ENCODE results near the gene STOML2.

Gene STOML2

DNA sequence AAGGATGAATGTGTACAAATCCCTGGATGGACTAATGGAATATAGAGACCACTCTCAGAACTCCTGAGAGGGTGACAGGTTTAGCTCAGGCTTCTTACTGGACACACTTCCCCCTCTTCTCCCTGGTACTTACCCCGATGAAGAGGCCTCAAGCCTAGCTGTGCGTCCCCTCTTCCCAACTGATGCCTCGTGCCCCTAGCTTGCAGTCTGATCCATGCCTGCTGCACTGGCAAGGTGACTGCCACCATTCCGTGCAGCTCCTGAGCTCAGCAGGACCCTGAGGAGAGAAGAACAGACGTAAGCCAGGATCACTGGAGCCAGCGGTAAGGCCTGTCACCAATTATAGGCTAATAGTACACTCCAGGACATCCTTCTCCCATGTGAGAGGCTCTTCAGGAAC lies 5.5 kb upstream of the STOML2 start:
- no peaks in the 10 kb centered on the region for H3K27me3 ChIP-seq
- H3K4me3 ChIP-seq (ENCODE audit: low read depth, low read length): no peak overlapping the region
- H3K9me3 ChIP-seq: no peaks in the 10 kb centered on the region
- peaks cover 10% of the 10 kb centered on the region for H3K4me1 ChIP-seq
- TF ChIP-seq, protein P1, sequence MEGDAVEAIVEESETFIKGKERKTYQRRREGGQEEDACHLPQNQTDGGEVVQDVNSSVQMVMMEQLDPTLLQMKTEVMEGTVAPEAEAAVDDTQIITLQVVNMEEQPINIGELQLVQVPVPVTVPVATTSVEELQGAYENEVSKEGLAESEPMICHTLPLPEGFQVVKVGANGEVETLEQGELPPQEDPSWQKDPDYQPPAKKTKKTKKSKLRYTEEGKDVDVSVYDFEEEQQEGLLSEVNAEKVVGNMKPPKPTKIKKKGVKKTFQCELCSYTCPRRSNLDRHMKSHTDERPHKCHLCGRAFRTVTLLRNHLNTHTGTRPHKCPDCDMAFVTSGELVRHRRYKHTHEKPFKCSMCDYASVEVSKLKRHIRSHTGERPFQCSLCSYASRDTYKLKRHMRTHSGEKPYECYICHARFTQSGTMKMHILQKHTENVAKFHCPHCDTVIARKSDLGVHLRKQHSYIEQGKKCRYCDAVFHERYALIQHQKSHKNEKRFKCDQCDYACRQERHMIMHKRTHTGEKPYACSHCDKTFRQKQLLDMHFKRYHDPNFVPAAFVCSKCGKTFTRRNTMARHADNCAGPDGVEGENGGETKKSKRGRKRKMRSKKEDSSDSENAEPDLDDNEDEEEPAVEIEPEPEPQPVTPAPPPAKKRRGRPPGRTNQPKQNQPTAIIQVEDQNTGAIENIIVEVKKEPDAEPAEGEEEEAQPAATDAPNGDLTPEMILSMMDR (IDR thresholded peaks at IDR 0.05; ENCODE audit: low read depth, low read length): no peak
- H3K36me3 ChIP-seq: no peaks in the 10 kb centered on the region
- no peak for DNase-seq

DNA sequence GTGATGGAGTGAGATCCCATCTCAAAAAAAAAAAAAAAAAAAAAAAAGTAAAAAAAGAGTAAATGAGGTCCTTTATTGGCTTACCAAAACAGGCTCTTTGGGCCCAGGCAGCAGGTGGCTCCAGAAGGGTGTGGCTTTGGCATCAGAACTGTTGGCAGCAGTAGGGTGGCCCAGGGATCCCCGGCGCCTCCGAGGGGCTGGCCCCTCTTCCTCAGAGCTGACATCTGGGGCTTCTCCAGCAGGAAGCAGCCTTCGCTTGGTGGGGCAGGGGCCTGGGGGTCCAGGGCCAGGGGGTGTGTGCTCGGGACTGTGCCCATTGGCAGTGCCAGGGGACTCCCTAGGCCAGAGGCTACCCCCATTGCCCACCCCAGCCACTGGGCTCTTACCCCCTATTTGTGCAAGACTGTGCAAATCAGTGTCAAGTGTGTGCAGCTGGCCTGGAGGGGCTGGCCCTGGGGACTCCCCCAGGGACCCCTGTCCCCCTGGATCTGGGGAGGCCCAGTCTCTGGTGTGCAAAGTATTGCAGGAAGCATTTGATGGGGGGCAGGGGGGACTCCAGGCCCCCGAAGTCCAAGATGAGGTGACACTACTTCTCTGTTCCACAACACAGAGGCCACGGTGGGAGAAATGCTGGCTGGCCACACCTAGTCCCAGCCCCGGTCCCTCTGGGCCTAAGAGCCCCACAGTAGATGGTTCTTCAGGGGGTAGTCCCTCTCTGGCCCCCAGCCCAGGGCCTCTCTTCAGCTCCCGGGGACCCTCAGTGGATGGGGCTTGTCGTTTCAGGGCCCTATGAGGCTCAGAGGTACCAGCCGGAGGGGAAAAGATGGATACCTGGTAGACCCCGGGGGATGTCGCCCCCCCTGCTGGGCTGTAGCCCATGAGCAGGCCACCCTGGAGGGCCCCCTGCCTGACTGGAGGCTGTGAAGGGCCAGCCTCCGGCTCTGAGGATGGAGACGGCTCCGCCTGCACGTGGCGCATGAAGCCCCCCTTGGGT lies 4.7 kb upstream of the STOML2 start:
- no peaks in the 10 kb centered on the region for H3K36me3 ChIP-seq
- H3K4me1 ChIP-seq: peaks cover 10% of the 10 kb centered on the region
- no peak overlapping the region for H3K4me3 ChIP-seq (ENCODE audit: low read depth, low read length)
- no peaks in the 10 kb centered on the region for H3K27me3 ChIP-seq
- no peak for DNase-seq
- TF ChIP-seq, protein P1 (IDR thresholded peaks at IDR 0.05; ENCODE audit: low read depth, low read length): no peak
- H3K9me3 ChIP-seq: no peaks in the 10 kb centered on the region

DNA sequence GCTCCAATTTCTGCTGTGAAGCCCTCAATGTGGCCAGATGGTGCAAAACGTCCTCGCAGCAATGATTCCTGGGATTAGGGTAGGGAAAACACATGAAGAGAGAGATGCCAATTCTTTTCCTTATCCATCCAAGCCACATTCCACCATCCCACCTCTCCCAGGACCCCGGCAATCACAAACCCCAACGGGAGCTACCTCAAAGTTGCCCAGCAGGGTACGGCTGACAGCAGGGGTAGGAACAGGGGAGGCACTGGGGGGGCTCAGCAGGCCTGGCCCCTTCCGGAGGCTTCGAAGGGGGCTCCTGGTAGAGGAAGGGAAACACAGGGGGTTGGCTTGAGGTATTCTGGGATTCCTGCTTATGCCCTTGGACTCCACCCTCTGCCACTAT lies 3.4 kb upstream of the STOML2 start:
- DNase-seq: no peak
- H3K9me3 ChIP-seq: no peaks in the 10 kb centered on the region
- H3K4me1 ChIP-seq: peaks cover 7% of the 10 kb centered on the region
- no peaks in the 10 kb centered on the region for H3K27me3 ChIP-seq
- TF ChIP-seq, protein P1 (IDR thresholded peaks at IDR 0.05; ENCODE audit: low read depth, low read length): no peak
- no peak overlapping the region for H3K4me3 ChIP-seq (ENCODE audit: low read depth, low read length)
- peaks cover 3% of the 10 kb centered on the region; the same call in 1 of the 2 replicates for H3K36me3 ChIP-seq

DNA sequence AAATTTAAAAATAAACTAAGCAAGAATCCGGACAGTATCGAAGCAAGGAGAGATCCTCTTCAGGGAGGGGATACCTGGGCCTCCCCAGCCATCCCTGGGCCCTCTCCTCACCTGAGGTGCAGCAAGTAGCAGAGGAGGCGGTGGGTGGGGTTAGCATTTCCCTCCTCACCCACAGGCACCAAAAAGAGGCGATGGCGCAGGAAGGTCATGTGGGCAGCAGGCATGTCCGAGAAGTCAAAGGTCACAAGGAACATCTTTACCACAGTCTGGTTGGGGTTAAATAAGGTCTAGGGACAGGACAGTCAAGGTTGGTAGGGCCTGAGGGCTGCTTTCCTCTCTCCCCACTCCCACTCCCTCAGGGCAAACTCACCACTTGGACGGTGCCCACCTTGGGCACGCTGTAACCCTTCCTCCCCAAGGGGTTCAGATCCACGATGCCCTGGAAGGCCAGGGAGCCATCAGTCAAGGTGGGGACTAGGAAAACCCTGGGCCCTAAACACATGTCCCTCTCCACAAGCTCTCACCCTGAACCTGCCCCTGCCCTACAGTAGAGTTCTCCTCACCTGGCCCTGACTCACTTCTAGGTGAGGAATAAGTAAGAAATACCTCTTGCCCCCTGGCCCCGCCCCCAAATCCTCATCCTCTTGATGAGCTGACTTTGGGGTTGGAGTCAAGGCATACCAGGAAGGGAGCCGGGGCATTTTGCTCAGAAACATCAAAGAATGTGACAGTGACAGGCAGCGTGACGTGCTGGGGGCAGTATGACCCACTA lies 2.8 kb upstream of the STOML2 start:
- Histone ChIP-seq H3K9me3 (no peaks in the 10 kb centered on the region), H3K27me3 (no peaks in the 10 kb centered on the region), H3K4me3 (ENCODE audit: low read depth, low read length) (no peak overlapping the region), H3K36me3 (peaks cover 3% of the 10 kb centered on the region), H3K4me1 (peaks cover 7% of the 10 kb centered on the region)
- no peak for DNase-seq
- TF ChIP-seq, protein P1 (IDR thresholded peaks at IDR 0.05; ENCODE audit: low read depth, low read length): no peak

DNA sequence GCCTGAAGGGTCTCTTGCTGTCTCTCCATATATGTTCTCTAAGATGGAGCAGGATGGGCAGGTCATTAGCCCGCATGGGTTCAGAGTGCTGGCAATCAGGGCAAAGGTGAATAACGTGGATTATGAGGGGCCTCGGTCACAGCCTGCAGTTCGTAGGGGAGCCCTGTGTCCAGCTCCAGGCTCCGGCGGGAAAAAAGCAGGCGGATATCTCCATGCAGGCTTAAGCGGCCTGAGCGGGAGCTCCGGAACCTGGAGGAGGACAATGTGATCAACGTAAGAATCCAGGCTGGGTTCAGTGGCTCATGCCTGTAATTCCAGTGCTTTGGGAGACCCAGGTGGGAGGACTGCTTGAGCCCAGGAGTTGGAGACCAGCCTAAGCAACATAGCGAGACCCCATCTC lies 2.2 kb upstream of the STOML2 start:
- peaks cover 7% of the 10 kb centered on the region for H3K4me1 ChIP-seq
- no peaks in the 10 kb centered on the region for H3K9me3 ChIP-seq
- DNase-seq: no peak
- TF ChIP-seq, protein P1 (IDR thresholded peaks at IDR 0.05; ENCODE audit: low read depth, low read length): no peak
- H3K27me3 ChIP-seq: no peaks in the 10 kb centered on the region
- peaks cover 8% of the 10 kb centered on the region for H3K36me3 ChIP-seq
- H3K4me3 ChIP-seq (ENCODE audit: low read depth, low read length): no peak overlapping the region

All from BE2C (cell line).